B cell (primary cell): Measurements from ENCODE around the gene GAS5. TPM values are rescaled to one million over a fixed set of nuclear protein-coding genes. Genes with fewer than 3 reads are reported as not detected.

Source experiments
- ATAC-seq: fragments of 200-7000 bp; cut with Tn5 transposase; one replicate; pipeline ENCODE4 v1.10.0; 2021; ENCODE audit warnings: low read depth, mild to moderate bottlenecking, moderate number of reproducible peaks, moderate library complexity
- CTCF ChIA-PET: fragments of 350-600 bp; sonication (Branson Sonifier 250); formaldehyde crosslinking; loops from one replicate; lab custom pipeline; 2021; ENCODE audit warnings: antibody characterized with exemption, inconsistent platforms; lab: Charles Lee
- POLR2A ChIA-PET: fragments of 350-600 bp; sonication (Branson Sonifier 250); formaldehyde crosslinking; loops from one replicate; lab custom pipeline; 2021; ENCODE audit warnings: antibody characterized with exemption; lab: Charles Lee
- DNase-seq: peaks from one replicate; pipeline ENCODE4 v3.0.0; 2013
- H2AFZ ChIP-seq: 2 replicates; pipeline ENCODE4 v1.6.1; 2012; ENCODE audit warnings: mild to moderate bottlenecking, low read depth, low read length; ENCODE audit not compliant: insufficient read depth, poor library complexity, severe bottlenecking
- H3K27ac ChIP-seq, 2 donors: 1 replicate in 1 of 2; 2 replicates in 1 of 2; pipeline ENCODE4 v1.5.1; 2012 to 2013; ENCODE audit warnings: low read length in 2 of 2, mild to moderate bottlenecking in 2 of 2, moderate library complexity in 1 of 2
- H3K27me3 ChIP-seq, 4 experiments: fragments of 200-600 bp in 1 of 4; sonication (generic) in 1 of 4; replicated peaks in 1 of 4; 1 replicate in 2 of 4; 2 replicates in 2 of 4; pipeline versions ENCODE4 v1.6.1 to v1.7.0; 2013 to 2016; ENCODE audit warnings: low read length in 3 of 4, mild to moderate bottlenecking in 2 of 4, mixed read lengths in 1 of 4, moderate library complexity in 1 of 4; ENCODE audit not compliant: insufficient read depth in 4 of 4, control insufficient read depth in 3 of 4; ENCODE audit errors: control extremely low read depth in 1 of 4
- H3K36me3 ChIP-seq, 2 experiments: replicated peaks in 1 of 2; 1 replicate in 1 of 2; 2 replicates in 1 of 2; pipeline versions ENCODE4 v1.6.1 to v1.7.1; 2013; ENCODE audit warnings: low read length in 1 of 2; ENCODE audit not compliant: insufficient read depth in 2 of 2, control insufficient read depth in 1 of 2; ENCODE audit errors: control extremely low read depth in 1 of 2, extremely low read depth in 1 of 2
- H3K4me1 ChIP-seq, 2 donors: fragments of 200-600 bp in 1 of 2; sonication (generic) in 1 of 2; 1 replicate in 1 of 2; 2 replicates in 1 of 2; pipeline versions ENCODE4 v1.5.1 to v1.6.1; 2013 to 2017; ENCODE audit warnings: low read length in 2 of 2; ENCODE audit not compliant: control insufficient read depth in 2 of 2, insufficient read depth in 2 of 2
- H3K4me2 ChIP-seq: replicated peaks from 2 replicates; pipeline ENCODE3; 2012; ENCODE audit warnings: mild to moderate bottlenecking, low read depth, low read length; ENCODE audit not compliant: poor library complexity, severe bottlenecking
- H3K4me3 ChIP-seq, 5 experiments: fragments of 200-600 bp in 1 of 5; sonication (generic) in 1 of 5; 1 replicate in 3 of 5; 2 replicates in 2 of 5; pipeline versions ENCODE4 v1.5.1 to v1.7.0; 2011 to 2016; ENCODE audit warnings: low read length in 4 of 5, mild to moderate bottlenecking in 4 of 5, low read depth in 2 of 5, control low read depth in 1 of 5, moderate library complexity in 1 of 5; ENCODE audit not compliant: insufficient read depth in 1 of 5; ENCODE audit errors: control extremely low read depth in 1 of 5, extremely low read depth in 1 of 5
- H3K79me2 ChIP-seq: fragments of 200-600 bp; sonication (generic); one replicate; pipeline ENCODE4 v1.6.0; 2016; ENCODE audit warnings: low read length; ENCODE audit not compliant: control insufficient read depth, insufficient read depth
- H3K9ac ChIP-seq: fragments of 200-600 bp; sonication (generic); 2 replicates; pipeline ENCODE4 v1.6.1; 2017; ENCODE audit warnings: mild to moderate bottlenecking, low read length, moderate library complexity
- H3K9me3 ChIP-seq, 3 donors: one replicate each; pipeline versions ENCODE4 v1.6.1 to v1.7.1; 2013; ENCODE audit warnings: low read length in 2 of 3; ENCODE audit not compliant: control insufficient read depth in 2 of 3, insufficient read depth in 1 of 3; ENCODE audit errors: control extremely low read depth in 1 of 3
- H4K20me1 ChIP-seq: 2 replicates; pipeline ENCODE4 v1.6.0; 2012; ENCODE audit warnings: mild to moderate bottlenecking, low read length; ENCODE audit not compliant: insufficient read depth, control insufficient read depth, poor library complexity, severe bottlenecking
- H3K27ac Mint-ChIP-seq: one replicate; pipeline ENCODE4 v1.8.0; 2021; ENCODE audit warnings: mixed read lengths
- H3K27me3 Mint-ChIP-seq: one replicate; pipeline ENCODE4 v1.8.0; 2021; ENCODE audit warnings: mixed read lengths
- H3K4me1 Mint-ChIP-seq: one replicate; pipeline ENCODE4 v1.8.0; 2021; ENCODE audit warnings: mixed read lengths
- H3K4me3 Mint-ChIP-seq: one replicate; pipeline ENCODE4 v1.8.0; 2021; ENCODE audit warnings: mixed read lengths
- H3K9me3 Mint-ChIP-seq: one replicate; pipeline ENCODE4 v1.8.0; 2022; ENCODE audit warnings: mixed read lengths; ENCODE audit not compliant: insufficient read depth
- CTCF ChIP-seq: fragments of 200-600 bp; IDR thresholded peaks from one replicate; pipeline ENCODE4 v1.8.0; 2022; ENCODE audit warnings: antibody characterized with exemption, mild to moderate bottlenecking
- EZH2 ChIP-seq: IDR thresholded peaks from 2 replicates; pipeline ENCODE4 v1.6.1; 2012; ENCODE audit warnings: borderline replicate concordance, low read depth, mild to moderate bottlenecking, moderate library complexity, low read length; ENCODE audit not compliant: insufficient read depth, poor library complexity, severe bottlenecking
- WGBS: methylation state at CpG from one replicate; pipeline ENCODE4 v1.1.5; 2013; ENCODE audit warnings: missing lambda C conversion rate; ENCODE audit not compliant: insufficient coverage; 5-methylcytosine and 5-hydroxymethylcytosine counted together
- intact Hi-C: fragments of 100-400 bp; cut with micrococcal nuclease; formaldehyde crosslinking; loops from one replicate; pipeline ENCODE4 v1.10.0; 2022
- polyA plus RNA-seq: library from polyadenylated mRNA; depleted of rRNA; stranded (reverse); fragments of >200 nt; gene quantifications from 2 replicates; pipeline ENCODE4 v1.2.3, GENCODE V29; 2012
- total RNA-seq, 2 donors: library from RNA; stranded (reverse); fragments of 120-200 nt in 1 of 2; gene quantifications; 1 replicate in 1 of 2; 2 replicates in 1 of 2; pipeline versions ENCODE4 v1.2.3 to v1.2.4, GENCODE V29; 2013 to 2022

GAS5 gene
- total and polyA plus RNA-seq, 2 donors (not counting 1 experiment from before 2014, with no cell fraction given): 472 to 622 TPM

GRCh38 chr1:173827611-173828010, 40.2 kb downstream of the GAS5 start:
- Histone ChIP-seq H3K9ac (no peak overlapping the region), H3K4me2 (no peak overlapping the region), H3K79me2 (peaks cover 15% of the 10 kb centered on the region), H3K9me3 (no peaks in the 10 kb centered on the region), H3K4me1 (peaks cover 8 to 18% of the 10 kb centered on the region in 2 donors), H2AFZ (no peak overlapping the region), H3K36me3 (peaks cover 7 to 19% of the 10 kb centered on the region in 2 experiments), H3K27me3 (no peaks in the 10 kb centered on the region), H4K20me1 (no peaks in the 10 kb centered on the region), H3K4me3 (no peak overlapping the region), H3K27ac (no peak overlapping the region)
- no peak overlapping the region for H3K4me3 Mint-ChIP-seq
- H3K9me3 Mint-ChIP-seq: no peaks in the 10 kb centered on the region
- DNase-seq (no peak), ATAC-seq (no peak)
- H3K27me3 Mint-ChIP-seq: no peaks in the 10 kb centered on the region
- H3K27ac Mint-ChIP-seq: no peak overlapping the region
- TF ChIP-seq CTCF (no peak), EZH2 (no peak)
- intact Hi-C loops: no loop called here
- ChIA-PET CTCF (interaction anchor here (0.7 to 5.8 kb wide), 2 partner anchors 398 to 1085 kb away, joined by 4 to 62 read pairs; no protein-coding TSS in a partner anchor), POLR2A (no interaction called here)
- H3K4me1 Mint-ChIP-seq: peaks cover 21% of the 10 kb centered on the region
- 100% methylated on average over 2 of the region's 2 CpGs for whole genome bisulfite sequencing

- ChIA-PET POLR2A (interaction anchor here (1.0 to 1.9 kb wide), 4 partner anchors 44 to 395 kb away, joined by 3 to 15 read pairs (median 5); partner anchors contain the start of genes GAS5, KLHL20, PRDX6 and ZBTB37), CTCF (interaction anchor here (0.6 to 5.8 kb wide), 15 partner anchors 12 to 1083 kb away, joined by 3 to 62 read pairs (median 4); partner anchors contain the start of genes GAS5, KLHL20 and ZBTB37)
- Histone ChIP-seq H3K79me2 (peaks cover 42% of the 10 kb centered on the region), H2AFZ (peak within 1 kb of the TSS; percentile 97), H3K27me3 (no peaks in the 10 kb centered on the region), H3K9ac (peak within 1 kb of the TSS; percentile 87), H3K4me2 (peak within 1 kb of the TSS; percentile 87), H3K4me1 (peaks cover 8 to 18% of the 10 kb centered on the region in 2 donors), H3K4me3 (peak within 1 kb of the TSS; percentile 78 to 100 (median 93)), H3K9me3 (no peaks in the 10 kb centered on the region), H3K36me3 (peaks cover 0 to 4% of the 10 kb centered on the region in 2 experiments), H4K20me1 (no peaks in the 10 kb centered on the region), H3K27ac (peak within 1 kb of the TSS; percentile 77 to 87)
- intact Hi-C loops: loop anchor here (1.0 kb wide), 9 partner anchors 44 to 1175 kb away; partner anchors contain the start of genes CACYBP, KLHL20, PRDX6 and RABGAP1L
- H3K27me3 Mint-ChIP-seq: no peaks in the 10 kb centered on the region
- H3K4me1 Mint-ChIP-seq: peaks cover 21% of the 10 kb centered on the region
- H3K4me3 Mint-ChIP-seq: peak within 1 kb of the TSS; percentile 92
- peak; percentile 89 for ATAC-seq
- peak within 1 kb of the TSS; percentile 95 for H3K27ac Mint-ChIP-seq
- TF ChIP-seq CTCF (no peak), EZH2 (no peak)
- under 1% methylated on average over 53 of the region's 55 CpGs for WGBS
- peak; percentile 94 for DNase-seq
- no peaks in the 10 kb centered on the region for H3K9me3 Mint-ChIP-seq
Measured at GRCh38 chr1:173824315-173825081, 43.3 kb downstream of the GAS5 start, which contains the start of the genes CENPL and DARS2. Gene CENPL (minus strand): TSS chr1:173824883. CDS start chr1:173811299, 13,584 bp downstream. Gene DARS2 (plus strand): TSS chr1:173824673. CDS start chr1:173825230, 557 bp downstream.
